HG03025 (cell line): ENCODE data around the gene ADAMTS17.

Experiments
- ATAC-seq: cut with Tn5 transposase; IDR thresholded peaks from one replicate; pipeline ENCODE4 v1.9.1; 2021; ENCODE audit warnings: mild to moderate bottlenecking, moderate library complexity; ENCODE audit not compliant: unreplicated experiment, low FRiP score

ADAMTS17 gene

GRCh38 chr15:100005715-100006114, 336.1 kb downstream of the ADAMTS17 start:
- no peak for ATAC-seq

GRCh38 chr15:100005013-100005412, 336.8 kb downstream of the ADAMTS17 start:
- ATAC-seq = no peak

GRCh38 chr15:100002787-100003536, 338.8 kb downstream of the ADAMTS17 start:
- no peak for ATAC-seq

- no peak for ATAC-seq
Observed at GRCh38 chr15:100002086-100002620, 339.6 kb downstream of the ADAMTS17 start.

GRCh38 chr15:100001405-100001804, 340.4 kb downstream of the ADAMTS17 start:
- ATAC-seq = no peak

GRCh38 chr15:99999282-100000070, 342.3 kb downstream of the ADAMTS17 start:
- no peak for ATAC-seq

- ATAC-seq = no peak
Observed at GRCh38 chr15:99998661-99999101, 343.1 kb downstream of the ADAMTS17 start.

GRCh38 chr15:99997112-99997651, 344.6 kb downstream of the ADAMTS17 start:
- ATAC-seq = no peak

- ATAC-seq = no peak
Observed at GRCh38 chr15:99996660-99997059, 345.1 kb downstream of the ADAMTS17 start.

- ATAC-seq = no peak
Observed at GRCh38 chr15:99995543-99995942, 346.2 kb downstream of the ADAMTS17 start.

- no peak for ATAC-seq
Observed at GRCh38 chr15:99994849-99995248, 346.9 kb downstream of the ADAMTS17 start.

- no peak for ATAC-seq
Observed at GRCh38 chr15:99993681-99994131, 348.1 kb downstream of the ADAMTS17 start.

- no peak for ATAC-seq
Observed at GRCh38 chr15:99993262-99993661, 348.5 kb downstream of the ADAMTS17 start.

- no peak for ATAC-seq
Observed at GRCh38 chr15:99992611-99993231, 349.1 kb downstream of the ADAMTS17 start.

GRCh38 chr15:99989095-99989494, 352.7 kb downstream of the ADAMTS17 start:
- ATAC-seq = no peak

GRCh38 chr15:99987701-99988100, 354.1 kb downstream of the ADAMTS17 start:
- ATAC-seq = no peak

GRCh38 chr15:99987119-99987506, 354.7 kb downstream of the ADAMTS17 start:
- no peak for ATAC-seq

- no peak for ATAC-seq
Observed at GRCh38 chr15:99986297-99987118, 355.3 kb downstream of the ADAMTS17 start.

GRCh38 chr15:99985878-99986277, 355.9 kb downstream of the ADAMTS17 start:
- ATAC-seq = no peak
